Smooth muscle cell (in vitro differentiated cells): ENCODE measurements around the gene BTBD19. TPM values are rescaled to one million over a fixed set of nuclear protein-coding genes. Genes with fewer than 3 reads are reported as not detected.

Experiments used
- DNase-seq: peaks from one replicate; lab custom pipeline; 2025; ENCODE audit not compliant: unreplicated experiment; lab: John Stamatoyannopoulos, UW
- H2AFZ ChIP-seq: fragments of 200-600 bp; sonication (generic); 2 replicates; pipeline ENCODE4 v1.6.0; 2016; ENCODE audit warnings: antibody characterized with exemption, low read depth, mild to moderate bottlenecking
- H3F3A ChIP-seq: fragments of 200-600 bp; sonication (generic); 2 replicates; pipeline ENCODE4 v1.6.0; 2017; ENCODE audit warnings: antibody characterized with exemption, low read depth
- H3K27ac ChIP-seq: fragments of 200-600 bp; sonication (generic); 2 replicates; pipeline ENCODE4 v1.5.1; 2016; ENCODE audit warnings: low read depth, mild to moderate bottlenecking
- H3K27me3 ChIP-seq: fragments of 200-600 bp; sonication (generic); 2 replicates; pipeline ENCODE4 v1.6.1; 2016; ENCODE audit warnings: low read depth, mild to moderate bottlenecking
- H3K36me3 ChIP-seq: fragments of 200-600 bp; sonication (generic); 2 replicates; pipeline ENCODE4 v1.5.1; 2016; ENCODE audit warnings: low read depth
- H3K4me1 ChIP-seq: fragments of 200-600 bp; sonication (generic); 2 replicates; pipeline ENCODE4 v1.5.1; 2016; ENCODE audit warnings: low read depth
- H3K4me2 ChIP-seq: fragments of 200-600 bp; sonication (generic); 2 replicates; pipeline ENCODE4 v1.6.0; 2016; ENCODE audit warnings: mild to moderate bottlenecking
- H3K4me3 ChIP-seq: fragments of 200-600 bp; sonication (generic); 2 replicates; pipeline ENCODE4 v1.5.1; 2016; ENCODE audit warnings: mild to moderate bottlenecking
- H3K79me2 ChIP-seq: fragments of 200-600 bp; sonication (generic); 2 replicates; pipeline ENCODE4 v1.6.0; 2016; ENCODE audit warnings: low read depth, mild to moderate bottlenecking
- H3K9ac ChIP-seq: fragments of 200-600 bp; sonication (generic); 2 replicates; pipeline ENCODE4 v1.6.0; 2016; ENCODE audit warnings: low read depth
- H3K9me3 ChIP-seq: fragments of 200-600 bp; sonication (generic); replicated peaks from 2 replicates; pipeline ENCODE4 v1.5.1; 2016; ENCODE audit warnings: low read depth
- H4K20me1 ChIP-seq: fragments of 200-600 bp; sonication (generic); 2 replicates; pipeline ENCODE4 v1.6.0; 2016; ENCODE audit warnings: low read depth
- CTCF ChIP-seq: fragments of 200-600 bp; sonication (generic); IDR thresholded peaks from 2 replicates; pipeline ENCODE4 v1.5.1; 2017; ENCODE audit warnings: borderline replicate concordance, mild to moderate bottlenecking, antibody characterized with exemption; ENCODE audit not compliant: insufficient read depth, poor library complexity, severe bottlenecking
- WGBS: methylation state at CpG from one replicate; pipeline ENCODE4 v1.1.7; 2016; ENCODE audit warnings: low lambda C conversion rate; 5-methylcytosine and 5-hydroxymethylcytosine counted together
- polyA plus RNA-seq: library from polyadenylated mRNA; unstranded; fragments of >200 nt; fragmentation: Nextera tagmentation; extraction: Ambion mirVana; gene quantifications from 2 replicates; pipeline ENCODE4 v1.2.1, GENCODE V29; 2016
- total RNA-seq: library from RNA; depleted of rRNA; stranded (reverse); fragments of >200 nt; gene quantifications from 2 replicates; pipeline ENCODE4 v1.2.3, GENCODE V29; 2014

The BTBD19 gene
- total and polyA plus RNA-seq, 2 experiments from 2014 or later: 11.0 to 11.9 TPM

GRCh38 chr1:44828003-44828651 lies 19.8 kb downstream of the BTBD19 start:
- WGBS: 96% methylated on average over 21 of the region's 21 CpGs
- no peak overlapping the region for H3K9ac ChIP-seq
- no peaks in the 10 kb centered on the region for H3K79me2 ChIP-seq
- H3F3A ChIP-seq: no peaks in the 10 kb centered on the region
- H3K27ac ChIP-seq: no peak overlapping the region
- TF ChIP-seq CTCF: no peak
- H3K4me2 ChIP-seq: no peak overlapping the region
- H3K9me3 ChIP-seq: no peaks in the 10 kb centered on the region
- no peaks in the 10 kb centered on the region for H4K20me1 ChIP-seq
- no peak overlapping the region for H2AFZ ChIP-seq
- no peak overlapping the region for H3K4me3 ChIP-seq
- DNase-seq: no peak
- H3K4me1 ChIP-seq: no peaks in the 10 kb centered on the region
- H3K27me3 ChIP-seq: no peaks in the 10 kb centered on the region
- H3K36me3 ChIP-seq: no peaks in the 10 kb centered on the region

GRCh38 chr1:44828841-44829440 lies 20.6 kb downstream of the BTBD19 start:
- H3K79me2 ChIP-seq: no peaks in the 10 kb centered on the region
- WGBS: 96% methylated on average over 15 of the region's 15 CpGs

GRCh38 chr1:44829506-44830384 lies 21.4 kb downstream of the BTBD19 start:
- Histone ChIP-seq H4K20me1 (no peaks in the 10 kb centered on the region), H2AFZ (no peak overlapping the region), H3F3A (no peaks in the 10 kb centered on the region), H3K36me3 (no peaks in the 10 kb centered on the region), H3K27me3 (no peaks in the 10 kb centered on the region), H3K4me3 (no peak overlapping the region), H3K27ac (no peak overlapping the region), H3K79me2 (no peaks in the 10 kb centered on the region), H3K9ac (no peak overlapping the region), H3K4me1 (no peaks in the 10 kb centered on the region), H3K9me3 (no peaks in the 10 kb centered on the region), H3K4me2 (no peak overlapping the region)
- WGBS: 93% methylated on average over 12 of the region's 12 CpGs
- no peak for DNase-seq
- no peak for TF ChIP-seq CTCF

More at GRCh38 chr1:44828841-44829440, 20.6 kb downstream of the BTBD19 start:
- H3K27me3 ChIP-seq: no peaks in the 10 kb centered on the region
- H3K9ac ChIP-seq: no peak overlapping the region
- no peaks in the 10 kb centered on the region for H3F3A ChIP-seq
- no peak overlapping the region for H3K27ac ChIP-seq
- H3K36me3 ChIP-seq: no peaks in the 10 kb centered on the region
- TF ChIP-seq CTCF: no peak
- H4K20me1 ChIP-seq: no peaks in the 10 kb centered on the region
- H3K4me2 ChIP-seq: no peak overlapping the region
- DNase-seq: no peak
- H3K4me1 ChIP-seq: no peaks in the 10 kb centered on the region
- H3K9me3 ChIP-seq: no peaks in the 10 kb centered on the region
- no peak overlapping the region for H2AFZ ChIP-seq
- H3K4me3 ChIP-seq: no peak overlapping the region
